HG02763 (cell line): Measurements from ENCODE around the gene KISS1R.
A peak's percentile ranks its signal among the peaks of the same experiment; 100 is the strongest.
"Not testable (repeated sequence)": the region's sequence is repeated elsewhere in the genome, so short reads cannot be mapped to it uniquely, and the experiment has no call there.

Experiments
- ATAC-seq: cut with Tn5 transposase; IDR thresholded peaks from one replicate; pipeline ENCODE4 v1.9.1; 2021; ENCODE audit warnings: mild to moderate bottlenecking, moderate library complexity; ENCODE audit not compliant: unreplicated experiment

The KISS1R gene

DNA sequence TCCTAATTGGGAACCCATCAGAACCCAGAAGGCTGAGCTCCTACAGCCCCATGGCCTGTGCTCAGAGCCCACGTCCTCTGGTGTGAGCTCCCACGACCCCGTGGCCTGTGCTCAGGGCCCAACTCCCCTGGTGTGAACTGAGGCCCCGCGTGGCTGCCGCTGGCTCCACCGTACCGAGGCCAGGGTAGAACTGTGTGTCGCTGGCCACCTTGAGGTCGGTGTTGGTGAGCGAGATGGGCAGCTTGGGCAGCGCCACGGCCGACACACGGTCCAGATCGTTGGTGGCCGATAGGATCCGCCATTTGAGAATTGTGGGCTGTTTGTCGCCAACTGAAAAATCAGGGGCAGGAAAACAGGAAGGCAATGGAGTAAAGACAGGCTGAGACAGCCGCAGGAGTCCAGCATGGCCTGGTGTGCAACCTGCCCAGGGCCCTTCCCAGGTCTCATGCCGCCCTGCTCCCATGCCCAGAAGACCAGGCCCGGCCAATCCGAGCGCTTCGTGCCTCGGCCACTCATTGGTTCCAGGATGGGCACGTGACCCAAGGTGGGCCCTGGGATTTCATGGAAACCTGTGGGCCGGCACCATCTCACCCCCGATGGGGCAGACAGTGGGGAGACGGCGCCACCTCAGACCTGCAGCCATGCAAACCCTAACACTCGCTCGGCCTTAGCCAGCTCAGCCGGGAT, 35.6 kb upstream of the KISS1R start:
- no peak for ATAC-seq

DNA sequence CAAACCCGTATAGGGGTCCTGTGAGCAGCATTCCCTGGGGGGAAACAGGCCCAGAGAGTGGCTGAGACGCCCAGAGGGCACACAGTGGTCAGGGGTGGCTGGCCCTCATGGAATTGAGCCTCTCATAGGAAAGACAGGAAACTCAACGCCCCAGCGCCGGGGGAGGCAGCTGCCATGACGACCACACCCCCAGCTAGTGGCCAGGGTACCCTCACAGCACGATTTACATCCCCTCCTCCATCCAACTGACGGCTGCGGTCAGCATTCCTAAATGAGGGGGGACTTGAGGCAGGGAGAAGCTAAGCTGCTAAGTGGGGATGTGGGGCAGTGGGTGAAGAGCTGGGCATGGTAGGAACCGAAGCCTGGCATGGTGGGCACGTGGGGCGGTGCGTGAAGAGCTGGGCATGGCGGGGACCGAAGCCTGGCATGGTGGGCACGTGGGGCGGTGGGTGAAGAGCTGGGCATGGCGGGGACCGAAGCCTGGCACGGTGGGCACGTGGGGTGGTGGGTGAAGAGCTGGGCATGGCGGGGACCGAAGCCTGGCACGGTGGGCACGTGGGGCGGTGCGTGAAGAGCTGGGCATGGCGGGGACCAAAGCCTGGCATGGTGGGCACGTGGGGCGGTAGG, 34.1 kb upstream of the KISS1R start:
- ATAC-seq = no peak

DNA sequence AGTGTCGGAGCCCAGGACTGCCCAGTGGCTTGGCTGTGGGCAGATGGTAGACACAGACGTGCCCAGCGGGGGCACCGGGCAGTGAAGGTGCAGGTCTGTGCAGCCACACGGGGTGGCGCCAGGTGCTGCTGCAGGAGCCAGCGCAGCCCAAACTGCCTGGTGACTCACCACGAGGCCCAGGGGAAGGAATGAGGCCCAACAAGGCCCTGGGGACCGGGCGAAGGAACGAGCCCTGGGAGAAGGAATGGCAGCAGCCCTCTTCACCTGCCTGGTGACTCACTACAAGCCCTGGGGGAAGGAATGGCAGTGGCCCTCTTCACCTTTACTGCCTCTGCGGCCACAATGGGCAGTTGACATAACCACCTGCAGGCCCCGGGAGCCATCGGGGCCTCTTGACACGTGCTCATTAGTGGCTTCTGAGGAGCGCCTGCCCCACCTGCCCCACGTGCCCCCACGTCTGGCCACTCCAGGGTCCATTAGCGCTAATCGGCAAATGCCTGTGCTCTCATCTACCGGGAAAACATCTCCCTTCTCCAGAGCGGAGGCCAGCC, 33.4 kb upstream of the KISS1R start:
- ATAC-seq = no peak

DNA sequence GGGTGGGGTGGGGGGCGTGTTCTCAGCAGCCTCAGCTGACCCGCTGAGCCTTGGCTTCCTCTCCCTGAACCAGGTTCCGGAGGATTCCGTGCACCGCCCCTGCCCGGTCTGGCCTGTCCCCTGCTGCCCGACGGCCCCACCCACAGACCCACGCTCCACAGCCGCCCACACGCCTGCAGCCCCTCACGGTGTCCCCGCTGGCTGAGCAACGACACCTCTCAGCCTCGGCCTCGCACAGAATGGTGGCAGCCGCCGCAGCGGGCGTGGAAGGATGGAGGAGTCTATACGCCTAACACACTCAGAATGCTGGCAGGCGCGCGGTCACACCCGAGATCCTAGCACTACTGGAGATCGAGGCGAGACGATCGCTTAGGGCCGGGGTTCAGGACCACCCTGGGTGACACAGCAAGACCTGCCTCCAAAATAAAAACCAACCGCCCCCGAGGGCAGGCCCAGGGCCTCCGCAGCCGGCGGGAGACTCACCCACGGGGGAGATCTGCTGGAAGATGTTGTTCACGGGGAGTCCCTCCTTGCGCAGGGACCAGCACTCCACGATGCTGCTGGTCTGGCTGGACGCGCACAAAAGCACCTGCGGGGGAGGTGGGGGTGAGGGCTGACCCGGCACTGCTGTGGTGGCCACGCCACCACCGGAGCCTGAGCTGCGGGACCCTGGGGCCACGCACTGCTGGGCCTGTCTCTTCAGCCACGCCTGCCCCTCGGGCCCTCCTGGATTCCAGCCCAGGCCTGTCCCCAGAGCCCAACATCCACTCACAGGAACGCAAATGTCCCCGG, 32.5 kb upstream of the KISS1R start:
- no peak for ATAC-seq

DNA sequence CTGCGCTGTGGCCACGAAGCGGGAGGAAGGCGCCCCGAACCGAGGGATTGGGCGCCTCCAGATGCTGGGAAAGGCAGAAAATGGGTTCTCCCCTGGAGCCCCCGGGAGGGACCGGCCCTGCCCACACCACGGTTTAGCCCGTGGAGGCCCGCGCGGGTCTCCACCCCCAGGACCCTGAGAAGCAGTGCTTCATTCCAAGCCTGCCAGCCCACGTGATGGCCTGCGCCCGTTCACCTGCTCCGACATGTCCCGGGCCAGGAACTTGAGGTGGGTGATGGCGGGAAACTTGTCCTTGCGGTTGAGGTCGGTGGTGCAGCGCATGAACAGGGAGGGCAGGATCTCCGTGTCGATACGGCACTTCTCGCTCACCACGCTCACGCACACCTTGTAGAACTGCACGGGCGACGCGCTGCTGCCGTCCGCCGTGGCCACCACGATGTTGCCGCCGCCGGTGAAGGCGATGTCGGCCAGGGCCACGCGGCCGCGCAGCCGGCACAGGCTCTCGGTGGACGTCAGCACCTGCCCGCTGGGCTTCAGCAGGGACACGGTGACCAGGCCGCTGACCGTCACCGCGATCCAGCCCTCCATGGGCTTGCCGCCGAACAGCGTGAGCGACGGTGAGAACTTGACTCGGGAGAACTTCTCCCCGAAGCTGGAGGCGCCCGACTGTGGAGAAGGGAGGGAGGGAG, 31.5 kb upstream of the KISS1R start:
- ATAC-seq = no peak

DNA sequence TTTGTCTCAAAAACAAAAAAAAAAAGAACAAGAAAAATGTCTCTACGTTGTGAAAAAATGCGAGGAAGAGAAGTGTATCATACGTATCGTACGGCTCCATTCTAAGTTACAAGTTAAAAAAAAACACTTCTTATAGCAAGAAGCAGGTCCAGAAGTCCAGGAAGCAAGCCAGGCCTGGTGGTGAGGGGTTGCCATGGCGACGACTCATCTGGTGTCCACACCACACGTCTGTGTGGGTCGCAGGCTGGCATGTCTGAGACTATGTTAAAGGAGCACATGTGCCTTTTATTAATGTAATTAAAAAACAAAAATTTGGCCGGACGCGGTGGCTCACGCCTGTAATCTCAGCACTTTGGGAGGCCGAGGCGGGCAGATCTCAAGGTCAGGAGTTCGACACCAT, 30.1 kb upstream of the KISS1R start:
- ATAC-seq = no peak

DNA sequence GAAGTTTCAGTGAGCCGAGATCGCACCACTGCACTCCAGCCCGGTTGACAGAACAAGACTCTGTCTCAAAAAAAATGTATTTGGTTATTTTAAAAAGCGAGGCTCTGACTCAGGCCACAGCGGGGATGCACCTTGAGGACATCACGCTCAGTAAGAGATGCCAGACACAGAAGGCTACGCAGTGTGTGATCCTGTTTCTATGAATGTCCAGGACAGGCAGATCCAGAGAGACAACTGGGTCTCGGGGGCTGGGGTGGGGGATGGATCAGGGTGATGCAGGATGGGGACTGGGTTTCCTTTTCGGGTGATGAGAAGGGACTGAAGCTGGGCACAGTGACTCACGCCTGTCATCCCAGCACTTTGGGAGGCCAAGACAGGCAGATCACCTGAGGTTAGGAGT, 29.5 kb upstream of the KISS1R start:
- no peak for ATAC-seq

DNA sequence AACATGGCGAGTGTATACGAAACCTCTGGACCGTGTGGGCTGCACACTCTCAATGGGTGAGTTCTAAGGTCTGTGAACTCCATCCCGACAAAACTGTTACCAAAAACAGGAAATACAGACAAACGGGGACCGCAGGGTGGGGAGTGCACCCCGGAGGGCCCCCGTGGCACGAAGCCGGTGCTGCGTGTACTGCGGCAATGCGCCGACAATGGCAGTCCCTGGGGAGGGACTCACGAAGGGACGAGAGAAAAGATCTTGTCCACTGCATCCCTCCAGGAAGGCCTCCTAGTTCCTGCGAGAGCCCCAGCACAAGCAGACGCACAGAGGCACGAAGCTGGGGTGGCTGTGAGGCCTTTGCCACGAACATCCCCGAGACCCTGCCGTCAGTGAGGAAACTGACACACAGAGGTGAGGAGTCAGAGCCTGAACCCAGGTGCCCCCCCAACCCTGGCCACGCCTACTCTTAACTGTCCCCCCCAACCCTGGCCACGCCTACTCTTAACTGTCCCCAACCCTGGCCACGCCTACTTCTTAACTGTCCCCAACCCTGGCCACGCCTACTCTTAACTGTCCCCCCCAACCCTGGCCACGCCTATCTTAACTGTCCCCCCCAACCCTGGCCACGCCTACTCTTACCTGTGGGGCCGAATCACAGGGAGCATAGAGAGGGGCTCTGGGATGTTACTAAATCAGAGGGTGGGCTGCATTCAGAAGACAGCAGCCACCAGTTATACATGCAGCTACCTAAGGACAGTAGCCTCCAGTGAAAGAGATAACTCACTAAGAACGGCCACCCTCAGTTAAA, 28.4 kb upstream of the KISS1R start:
- no peak for ATAC-seq

DNA sequence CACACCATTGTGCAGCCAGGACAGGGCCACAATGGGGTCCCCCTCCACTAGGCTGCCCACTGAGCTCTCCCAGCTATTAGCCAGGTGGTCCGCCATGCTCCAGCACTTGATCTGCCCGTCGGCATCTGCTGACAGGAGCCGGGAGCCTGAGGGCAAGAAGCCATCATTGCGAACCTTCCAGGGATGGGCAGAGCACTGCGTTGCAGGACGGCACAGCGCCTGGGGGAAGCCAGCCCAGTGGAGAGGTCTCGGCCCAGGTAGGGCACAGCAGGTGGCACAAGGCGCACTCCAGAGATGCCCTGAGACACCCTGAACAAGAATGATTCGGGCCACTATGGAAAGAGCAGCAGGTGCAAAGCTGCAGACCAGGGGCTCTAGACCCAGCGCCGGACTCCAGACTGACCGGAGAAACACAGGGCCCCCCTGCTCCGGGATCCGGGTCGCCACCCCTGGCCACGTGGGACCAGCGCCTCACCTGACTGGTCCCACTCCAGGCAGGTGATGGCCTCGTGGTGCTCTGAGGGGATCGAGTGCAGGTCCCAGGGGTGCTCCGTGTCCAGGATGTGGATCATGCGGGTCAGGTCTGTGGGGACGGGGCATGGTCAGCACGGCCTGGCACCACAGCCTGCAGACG, 27.4 kb upstream of the KISS1R start:
- ATAC-seq = no peak

DNA sequence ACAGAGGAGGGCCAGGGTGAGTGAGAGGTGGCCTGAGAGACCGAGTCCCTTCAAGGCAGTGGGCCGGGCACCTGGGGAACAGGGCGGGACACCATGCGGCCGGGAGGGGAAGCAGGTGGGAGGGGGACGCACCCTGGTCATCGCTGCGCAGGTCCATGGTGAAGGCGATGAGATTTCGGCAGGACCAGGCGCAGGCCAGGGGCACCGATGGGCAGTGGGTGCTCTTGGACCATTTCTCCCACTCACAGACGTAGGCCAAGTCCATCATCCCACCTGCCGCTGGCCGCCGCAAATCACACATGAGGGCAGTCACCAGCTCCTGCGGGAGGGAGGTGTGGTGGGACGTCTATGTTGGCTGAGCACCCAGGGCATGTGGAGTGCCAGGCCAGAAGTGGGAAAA, 26.3 kb upstream of the KISS1R start:
- no peak for ATAC-seq

DNA sequence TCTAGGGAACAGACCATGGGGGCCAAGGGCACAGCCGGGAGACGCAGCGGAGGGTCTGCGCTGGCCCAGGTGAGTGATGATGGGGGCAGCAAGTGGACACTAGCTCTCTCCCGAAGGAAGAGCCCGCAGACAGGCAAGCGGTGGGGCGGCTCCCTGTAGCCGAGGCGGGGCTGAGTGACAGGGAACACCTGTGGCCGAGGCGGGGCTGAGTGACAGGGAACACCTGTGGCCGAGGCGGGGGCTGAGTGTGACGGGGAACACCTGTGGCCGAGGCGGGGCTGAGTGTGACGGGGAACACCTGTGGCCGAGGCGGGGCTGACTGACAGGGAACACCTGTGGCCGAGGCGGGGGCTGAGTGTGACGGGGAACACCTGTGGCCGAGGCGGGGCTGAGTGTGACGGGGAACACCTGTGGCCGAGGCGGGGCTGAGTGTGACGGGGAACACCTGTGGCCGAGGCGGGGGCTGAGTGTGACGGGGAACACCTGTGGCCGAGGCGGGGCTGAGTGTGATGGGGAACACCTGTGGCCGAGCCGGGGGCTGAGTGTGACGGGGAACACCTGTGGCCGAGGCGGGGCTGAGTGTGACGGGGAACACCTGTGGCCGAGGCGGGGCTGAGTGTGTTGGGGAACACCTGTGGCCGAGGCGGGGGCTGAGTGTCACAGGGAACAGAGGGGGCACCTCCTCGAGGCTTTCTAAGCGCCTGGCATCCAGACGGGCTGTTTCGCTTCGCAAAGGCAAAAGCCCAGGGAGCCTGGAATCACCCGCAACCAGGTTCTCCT, 25.5 kb upstream of the KISS1R start:
- not testable (repeated sequence) for ATAC-seq

DNA sequence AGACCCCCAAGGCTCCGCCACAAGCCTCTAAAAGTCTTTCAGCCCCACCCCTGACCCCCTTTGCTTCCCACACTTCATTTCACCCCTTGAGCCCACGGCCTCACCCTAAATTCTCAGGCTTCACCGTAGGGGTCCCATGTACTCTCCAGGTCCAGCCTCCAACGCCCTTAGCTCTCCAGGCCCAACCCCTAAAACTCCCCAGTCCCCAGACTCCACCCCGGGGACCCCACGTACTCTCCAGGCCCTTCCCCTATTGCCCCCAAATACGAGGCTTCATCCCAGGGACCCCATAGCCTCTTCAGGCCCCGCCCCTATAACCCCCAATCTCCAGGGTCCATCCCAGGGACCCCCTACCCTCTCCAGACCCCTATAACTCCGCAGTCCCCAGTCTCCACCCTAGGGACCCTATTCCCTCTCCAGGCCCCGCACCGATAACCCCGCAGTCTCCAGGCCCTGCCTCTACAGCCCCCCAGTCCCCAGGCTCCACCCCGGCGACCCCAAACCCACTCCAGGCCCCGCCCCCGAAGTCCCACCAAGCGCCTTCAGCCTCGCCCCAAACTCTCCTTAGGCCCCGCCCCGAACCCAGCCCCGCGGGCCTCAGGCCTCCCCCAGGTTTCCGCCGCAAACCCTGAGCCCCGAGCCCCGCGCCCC, 24.8 kb upstream of the KISS1R start:
- no peak for ATAC-seq

DNA sequence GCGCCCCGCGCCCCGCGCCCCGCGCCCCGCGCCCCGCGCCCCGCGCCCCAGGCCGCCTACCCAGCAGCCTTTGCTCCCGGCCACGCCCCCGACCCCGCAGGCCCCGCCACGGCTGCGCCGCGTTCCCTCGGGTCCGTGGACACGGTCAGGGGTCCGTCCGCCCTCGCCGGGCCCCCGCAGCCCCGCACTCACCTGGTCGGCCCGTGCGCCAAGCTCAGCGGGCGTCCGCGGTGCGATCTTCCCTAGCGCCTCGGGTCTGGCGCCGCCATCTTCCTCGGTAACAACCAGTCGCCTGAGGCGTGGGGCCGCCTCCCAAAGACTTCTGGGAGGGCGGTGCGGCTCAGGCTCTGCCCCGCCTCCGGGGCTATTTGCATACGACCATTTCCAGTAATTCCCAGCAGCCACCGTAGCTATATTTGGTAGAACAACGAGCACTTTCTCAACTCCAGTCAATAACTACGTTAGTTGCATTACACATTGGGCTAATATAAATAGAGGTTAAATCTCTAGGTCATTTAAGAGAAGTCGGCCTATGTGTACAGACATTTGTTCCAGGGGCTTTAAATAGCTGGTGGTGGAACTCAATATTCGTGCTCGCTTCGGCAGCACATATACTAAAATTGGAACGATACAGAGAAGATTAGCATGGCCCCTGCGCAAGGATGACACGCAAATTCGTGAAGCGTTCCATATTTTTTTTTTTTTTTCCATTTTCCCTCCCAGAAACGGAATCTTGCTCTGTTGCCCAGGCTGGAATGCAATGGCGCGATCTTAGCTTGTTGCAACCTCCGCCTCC, 24.0 kb upstream of the KISS1R start, which contains the start of the genes MED16 and RNU6-9:
Gene MED16 (minus strand): TSS at position 294 of the 796 bp plus-strand sequence. CDS start 2,056 bp downstream, outside the sequence.
Gene RNU6-9 (plus strand): TSS at position 591 of the 796 bp plus-strand sequence.
- ATAC-seq = peak; percentile 82

DNA sequence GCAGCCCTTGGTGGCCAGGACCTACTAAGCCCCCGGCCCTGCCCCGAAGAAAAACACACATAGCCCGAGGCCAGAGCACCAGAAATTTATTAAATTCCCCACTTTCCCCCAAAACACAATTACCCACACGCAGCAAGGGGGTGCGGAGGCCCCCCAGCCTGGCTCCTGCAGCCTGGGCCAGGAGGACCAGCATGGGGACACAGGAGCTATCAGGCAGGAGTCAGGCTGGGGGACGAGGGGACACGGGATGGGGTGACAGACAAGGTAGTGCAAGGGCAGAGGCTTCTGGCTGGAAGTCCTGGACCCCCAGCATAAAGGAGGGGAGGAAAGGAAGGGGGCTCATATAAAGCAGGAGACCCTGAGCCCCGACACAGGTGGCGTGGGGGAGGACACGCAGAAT, 20.7 kb upstream of the KISS1R start:
- no peak for ATAC-seq

DNA sequence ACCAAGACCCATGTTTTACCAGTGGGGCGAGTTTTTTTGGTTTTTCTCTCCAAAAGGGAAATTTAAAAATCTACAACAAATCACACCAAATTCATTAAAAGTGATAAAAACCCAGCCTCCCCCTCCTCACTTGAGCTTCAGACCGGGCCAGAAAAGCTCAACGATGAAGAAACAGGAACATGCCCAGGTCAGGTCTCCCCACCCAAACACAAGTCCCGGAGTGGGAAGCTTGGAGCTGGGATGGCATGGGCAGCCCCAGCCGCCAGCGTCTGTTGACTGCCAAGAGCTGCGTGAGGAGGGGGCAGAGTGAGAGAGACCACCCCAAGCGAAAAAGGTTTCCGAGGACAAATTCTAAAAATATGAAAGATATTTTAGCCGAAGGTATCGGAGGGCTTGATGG, 20.1 kb upstream of the KISS1R start:
- no peak for ATAC-seq

DNA sequence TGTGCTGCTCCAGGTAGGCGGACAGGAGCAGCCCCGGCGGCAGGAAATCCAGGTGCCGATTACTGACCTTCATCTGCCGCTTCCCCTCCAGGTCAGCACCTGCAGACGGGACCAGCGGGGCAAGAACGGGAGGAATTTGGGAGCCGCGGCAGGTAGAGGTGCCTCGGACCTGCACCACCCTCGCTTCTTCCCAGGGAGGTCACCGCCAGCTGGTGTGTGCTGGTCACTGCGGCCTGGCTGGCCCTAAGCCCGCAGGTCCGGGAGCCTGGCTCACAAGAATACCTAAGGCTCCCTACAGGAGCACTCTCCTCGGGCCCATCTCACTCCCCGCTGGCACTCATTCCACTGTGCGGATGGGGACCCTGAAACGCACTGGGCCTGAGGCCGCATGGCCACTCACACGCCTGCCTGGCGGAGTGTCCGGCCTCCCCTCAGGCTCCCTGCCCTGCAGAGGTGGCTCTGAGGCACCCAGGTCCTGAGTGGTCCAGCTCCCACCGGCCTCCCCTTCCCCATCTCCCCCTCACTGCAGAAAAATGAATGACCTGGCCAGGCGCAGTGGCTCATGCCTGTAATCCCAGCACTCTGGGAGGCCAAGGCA, 19.6 kb upstream of the KISS1R start:
- no peak for ATAC-seq

DNA sequence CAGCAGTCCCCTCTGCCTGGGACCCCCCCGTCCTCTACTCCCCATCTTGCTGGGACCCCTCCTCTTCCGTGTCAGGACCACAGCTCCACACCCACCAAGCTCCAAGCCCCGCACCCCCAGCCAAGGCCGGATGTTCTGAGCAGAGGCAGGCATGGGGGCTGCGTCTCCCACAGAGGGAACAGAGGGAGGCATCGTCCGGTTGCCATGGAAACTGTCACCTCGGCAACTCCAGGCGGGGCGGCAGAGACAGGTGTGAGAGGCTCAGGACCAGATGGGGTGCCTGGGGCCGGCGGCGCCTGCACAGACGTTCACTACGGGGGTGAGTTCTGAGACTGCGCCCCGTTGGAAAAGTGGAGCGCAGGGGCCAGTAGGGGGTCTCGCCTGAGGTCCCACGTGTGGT, 18.5 kb upstream of the KISS1R start:
- no peak for ATAC-seq
